Gastrocnemius medialis (tissue), 4 donors: Measurements from ENCODE around the gene TKTL1.

Source experiments
- POLR2A ChIP-seq, 2 donors: fragments of 450-650 bp; IDR thresholded peaks; one replicate each; pipeline ENCODE4 v1.6.1; 2017; ENCODE audit warnings: antibody characterized with exemption in 2 of 2, mild to moderate bottlenecking in 2 of 2, moderate library complexity in 2 of 2
- TF ChIP-seq, protein P1 (sequence below), 5 experiments: fragments of 450-650 bp in 3 of 5; fragments of 200-600 bp in 2 of 5; sonication (generic) in 2 of 5; IDR thresholded peaks in 4 of 5; conservative IDR thresholded peaks in 1 of 5; 1 replicate in 4 of 5; 2 replicates in 1 of 5; pipeline ENCODE4 v1.5.1; 2016 to 2019; ENCODE audit warnings: antibody characterized with exemption in 5 of 5, mild to moderate bottlenecking in 3 of 5, moderate library complexity in 3 of 5

GRCh38 chrX:154300816-154301215 is 5.2 kb downstream of the TKTL1 start:
- TF ChIP-seq, protein P1, sequence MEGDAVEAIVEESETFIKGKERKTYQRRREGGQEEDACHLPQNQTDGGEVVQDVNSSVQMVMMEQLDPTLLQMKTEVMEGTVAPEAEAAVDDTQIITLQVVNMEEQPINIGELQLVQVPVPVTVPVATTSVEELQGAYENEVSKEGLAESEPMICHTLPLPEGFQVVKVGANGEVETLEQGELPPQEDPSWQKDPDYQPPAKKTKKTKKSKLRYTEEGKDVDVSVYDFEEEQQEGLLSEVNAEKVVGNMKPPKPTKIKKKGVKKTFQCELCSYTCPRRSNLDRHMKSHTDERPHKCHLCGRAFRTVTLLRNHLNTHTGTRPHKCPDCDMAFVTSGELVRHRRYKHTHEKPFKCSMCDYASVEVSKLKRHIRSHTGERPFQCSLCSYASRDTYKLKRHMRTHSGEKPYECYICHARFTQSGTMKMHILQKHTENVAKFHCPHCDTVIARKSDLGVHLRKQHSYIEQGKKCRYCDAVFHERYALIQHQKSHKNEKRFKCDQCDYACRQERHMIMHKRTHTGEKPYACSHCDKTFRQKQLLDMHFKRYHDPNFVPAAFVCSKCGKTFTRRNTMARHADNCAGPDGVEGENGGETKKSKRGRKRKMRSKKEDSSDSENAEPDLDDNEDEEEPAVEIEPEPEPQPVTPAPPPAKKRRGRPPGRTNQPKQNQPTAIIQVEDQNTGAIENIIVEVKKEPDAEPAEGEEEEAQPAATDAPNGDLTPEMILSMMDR (IDR thresholded peaks at IDR 0.05 in 4 of 5, conservative IDR thresholded peaks at IDR 0.05 in 1 of 5), result no peak
- TF ChIP-seq POLR2A (IDR thresholded peaks at IDR 0.05), result no peak
